Activated naive CD4-positive, alpha-beta T cell treated with anti-CD3 and anti-CD28 coated beads, Interleukin-2, amount 10 ng/mL, durations not matched to agents 7 days and 5 days (primary cell): ENCODE data around the gene SLC25A25.

Experiments
- CTCF ChIA-PET: fragments of 350-600 bp; sonication (Branson Sonifier 250); formaldehyde crosslinking; loops from one replicate; lab custom pipeline; 2021; ENCODE audit warnings: antibody characterized with exemption; lab: Charles Lee
- DNase-seq: peaks from one replicate; pipeline ENCODE4 v3.0.0-alpha.2; 2020
- H3K27ac Mint-ChIP-seq: one replicate; pipeline ENCODE4 v1.8.0; 2021; ENCODE audit warnings: mild to moderate bottlenecking, moderate library complexity, mixed read lengths
- H3K27me3 Mint-ChIP-seq: one replicate; pipeline ENCODE4 v1.8.0; 2021; ENCODE audit warnings: mild to moderate bottlenecking, mixed read lengths
- H3K36me3 Mint-ChIP-seq: one replicate; pipeline ENCODE4 v1.8.0; 2021; ENCODE audit warnings: mixed read lengths
- H3K4me1 Mint-ChIP-seq: one replicate; pipeline ENCODE4 v1.8.0; 2021; ENCODE audit warnings: mixed read lengths
- H3K4me3 Mint-ChIP-seq: one replicate; pipeline ENCODE4 v1.8.0; 2021; ENCODE audit warnings: mild to moderate bottlenecking, moderate library complexity, mixed read lengths
- H3K9me3 Mint-ChIP-seq: one replicate; pipeline ENCODE4 v1.8.0; 2021; ENCODE audit warnings: mixed read lengths

Gene SLC25A25

GRCh38 chr9:128089299-128089698 lies 21.3 kb downstream of the SLC25A25 start:
- H3K27me3 Mint-ChIP-seq: no peaks in the 10 kb centered on the region
- peaks cover 34% of the 10 kb centered on the region for H3K36me3 Mint-ChIP-seq
- H3K4me1 Mint-ChIP-seq: peaks cover 59% of the 10 kb centered on the region
- H3K4me3 Mint-ChIP-seq: no peak overlapping the region
- no peaks in the 10 kb centered on the region for H3K9me3 Mint-ChIP-seq
- DNase-seq: no peak
- no peak overlapping the region for H3K27ac Mint-ChIP-seq
- CTCF ChIA-PET: interaction anchor here (0.6 to 1.6 kb wide), 2 partner anchors 10 to 14 kb away, joined by 4 to 5 read pairs; no protein-coding TSS in a partner anchor

DNA sequence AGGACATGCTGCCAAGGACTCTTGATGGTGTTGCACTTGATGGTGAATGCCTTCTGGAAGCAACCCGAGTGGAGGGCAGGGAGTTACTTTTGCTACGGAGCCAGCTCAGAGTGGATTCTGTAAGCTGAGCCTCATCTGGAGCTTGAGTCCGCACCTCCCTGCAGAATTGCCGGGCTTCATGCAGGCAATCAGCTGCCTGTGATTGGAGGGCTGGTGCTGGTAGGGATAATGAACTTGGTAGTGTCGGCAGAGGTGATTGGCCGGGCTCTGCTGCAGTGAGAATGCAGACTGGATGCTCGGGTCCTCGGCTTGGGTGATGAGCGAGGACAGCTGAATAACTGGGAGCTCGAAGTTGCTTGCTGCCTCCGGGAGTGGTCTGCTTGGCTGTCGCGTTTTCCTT lies 23.1 kb downstream of the SLC25A25 start:
- Mint-ChIP-seq H3K27me3 (no peaks in the 10 kb centered on the region), H3K9me3 (no peaks in the 10 kb centered on the region), H3K36me3 (peaks cover 28% of the 10 kb centered on the region), H3K27ac (peak overlapping the region; percentile 52), H3K4me1 (peaks cover 65% of the 10 kb centered on the region), H3K4me3 (no peak overlapping the region)
- CTCF ChIA-PET: interaction anchor here (0.6 to 2.0 kb wide), 3 partner anchors 11 to 147 kb away, joined by 3 to 6 read pairs (median 4); no protein-coding TSS in a partner anchor
- no peak for DNase-seq

DNA sequence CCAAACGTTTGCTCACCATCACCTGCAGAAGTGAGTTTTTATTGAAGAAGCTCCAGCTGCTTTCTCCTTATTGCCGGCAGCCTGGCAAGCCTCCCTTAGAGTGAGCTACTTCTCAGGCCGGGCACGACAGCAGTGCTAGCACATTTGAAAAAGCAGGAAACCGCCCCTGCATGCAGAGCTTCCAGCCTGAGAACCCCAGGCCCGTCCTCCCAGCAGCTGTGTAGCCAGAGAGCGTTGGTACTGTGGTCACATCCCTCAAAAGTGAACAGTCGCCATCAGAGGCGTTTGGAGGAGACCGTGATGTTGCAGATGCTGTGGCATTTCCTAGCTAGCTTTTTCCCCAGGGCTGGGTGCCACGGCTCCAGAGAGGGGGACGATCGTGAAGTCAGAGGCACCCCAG lies 23.5 kb downstream of the SLC25A25 start:
- Mint-ChIP-seq H3K36me3 (peaks cover 28% of the 10 kb centered on the region), H3K27ac (peak overlapping the region; percentile 81), H3K27me3 (no peaks in the 10 kb centered on the region), H3K4me1 (peaks cover 65% of the 10 kb centered on the region), H3K4me3 (peak overlapping the region; percentile 18), H3K9me3 (no peaks in the 10 kb centered on the region)
- DNase-seq: no peak
- CTCF ChIA-PET: interaction anchor here (0.6 to 2.0 kb wide), 5 partner anchors 11 to 147 kb away, joined by 3 to 11 read pairs (median 4); no protein-coding TSS in a partner anchor

GRCh38 chr9:128092199-128092977 lies 24.4 kb downstream of the SLC25A25 start:
- H3K9me3 Mint-ChIP-seq: no peaks in the 10 kb centered on the region
- H3K4me1 Mint-ChIP-seq: peaks cover 68% of the 10 kb centered on the region
- CTCF ChIA-PET: interaction anchor here (0.9 to 2.3 kb wide), 7 partner anchors 8 to 148 kb away, joined by 3 to 11 read pairs (median 6); partner anchors contain the start of genes NAIF1 and SLC25A25
- H3K36me3 Mint-ChIP-seq: peaks cover 31% of the 10 kb centered on the region
- no peak for DNase-seq
- peak overlapping the region; percentile 91 for H3K27ac Mint-ChIP-seq
- no peak overlapping the region for H3K4me3 Mint-ChIP-seq
- no peaks in the 10 kb centered on the region for H3K27me3 Mint-ChIP-seq

- H3K36me3 Mint-ChIP-seq: peaks cover 26% of the 10 kb centered on the region
- H3K4me3 Mint-ChIP-seq: no peak overlapping the region
- CTCF ChIA-PET: interaction anchor here (0.9 to 2.3 kb wide), 8 partner anchors 8 to 149 kb away, joined by 3 to 11 read pairs (median 8); partner anchors contain the start of genes NAIF1 and SLC25A25
- no peaks in the 10 kb centered on the region for H3K27me3 Mint-ChIP-seq
- peak overlapping the region; percentile 91 for H3K27ac Mint-ChIP-seq
- DNase-seq: no peak
- H3K9me3 Mint-ChIP-seq: no peaks in the 10 kb centered on the region
- H3K4me1 Mint-ChIP-seq: peaks cover 63% of the 10 kb centered on the region
These were observed 25.0 kb downstream of the SLC25A25 start for GRCh38 chr9:128093011-128093410.

GRCh38 chr9:128094166-128094949 lies 26.3 kb downstream of the SLC25A25 start:
- peak overlapping the region; percentile 91 for H3K27ac Mint-ChIP-seq
- H3K9me3 Mint-ChIP-seq: no peaks in the 10 kb centered on the region
- CTCF ChIA-PET: interaction anchor here (1.1 to 2.3 kb wide), 6 partner anchors 8 to 152 kb away, joined by 3 to 11 read pairs (median 7); no protein-coding TSS in a partner anchor
- H3K4me3 Mint-ChIP-seq: peak overlapping the region; percentile 34
- DNase-seq: peak; percentile 86
- peaks cover 26% of the 10 kb centered on the region for H3K36me3 Mint-ChIP-seq
- H3K27me3 Mint-ChIP-seq: no peaks in the 10 kb centered on the region
- H3K4me1 Mint-ChIP-seq: peaks cover 68% of the 10 kb centered on the region

- Mint-ChIP-seq H3K4me1 (peaks cover 72% of the 10 kb centered on the region), H3K27me3 (no peaks in the 10 kb centered on the region), H3K27ac (peak overlapping the region; percentile 91), H3K9me3 (no peaks in the 10 kb centered on the region), H3K4me3 (no peak overlapping the region), H3K36me3 (peaks cover 23% of the 10 kb centered on the region)
- no peak for DNase-seq
- CTCF ChIA-PET: interaction anchor here (1.1 to 2.2 kb wide), 4 partner anchors 8 to 152 kb away, joined by 4 to 11 read pairs (median 7); no protein-coding TSS in a partner anchor
These were observed 27.0 kb downstream of the SLC25A25 start for GRCh38 chr9:128094950-128095544.

DNA sequence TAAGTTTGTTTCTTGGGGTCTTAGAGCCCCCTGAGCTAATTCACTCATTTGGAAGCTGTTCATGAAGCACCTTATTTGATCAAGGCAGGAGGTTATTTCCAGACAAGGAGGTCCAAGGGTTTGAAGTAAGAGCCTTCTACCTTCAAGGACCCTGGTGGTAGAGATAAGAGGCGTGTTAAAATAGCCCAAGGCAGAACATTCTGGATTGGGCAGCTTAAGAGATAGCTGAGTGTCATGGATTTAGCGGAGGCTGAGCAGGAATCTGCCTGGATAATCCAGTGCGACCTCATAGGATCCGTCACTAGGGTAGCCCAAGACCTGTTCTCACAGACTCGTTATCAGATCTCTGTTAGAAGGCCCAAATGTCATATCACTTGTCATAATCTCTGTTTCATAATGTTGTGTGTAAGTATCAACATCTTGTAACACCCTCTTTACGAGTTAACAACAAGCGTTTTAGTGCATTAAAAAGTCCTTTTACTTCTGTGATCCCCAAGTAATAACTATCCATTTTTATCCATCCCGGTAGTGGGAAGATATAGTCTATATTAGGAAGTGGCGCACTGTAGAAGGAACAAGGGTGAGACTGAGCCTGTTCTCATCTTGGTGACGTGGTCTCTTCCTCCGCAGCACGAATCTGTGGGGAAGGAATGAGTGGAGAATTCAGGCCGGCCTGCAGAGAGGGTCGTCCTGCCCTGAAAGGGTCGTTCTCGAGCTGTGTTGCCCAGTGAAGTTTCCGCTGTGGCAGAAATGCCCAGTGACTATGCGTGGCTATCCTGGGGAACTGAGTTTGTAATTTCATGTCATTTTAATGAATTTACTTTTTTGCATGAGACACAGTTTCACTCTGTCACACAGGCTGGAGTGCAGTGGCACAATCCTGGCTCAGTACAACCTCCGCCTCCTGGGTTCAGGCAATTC lies 28.8 kb downstream of the SLC25A25 start:
- no peaks in the 10 kb centered on the region for H3K9me3 Mint-ChIP-seq
- H3K4me1 Mint-ChIP-seq: peaks cover 73% of the 10 kb centered on the region
- CTCF ChIA-PET: interaction anchor here (4.5 kb wide), 1 partner anchor 21 kb away, joined by 14 read pairs; no protein-coding TSS in a partner anchor

DNA sequence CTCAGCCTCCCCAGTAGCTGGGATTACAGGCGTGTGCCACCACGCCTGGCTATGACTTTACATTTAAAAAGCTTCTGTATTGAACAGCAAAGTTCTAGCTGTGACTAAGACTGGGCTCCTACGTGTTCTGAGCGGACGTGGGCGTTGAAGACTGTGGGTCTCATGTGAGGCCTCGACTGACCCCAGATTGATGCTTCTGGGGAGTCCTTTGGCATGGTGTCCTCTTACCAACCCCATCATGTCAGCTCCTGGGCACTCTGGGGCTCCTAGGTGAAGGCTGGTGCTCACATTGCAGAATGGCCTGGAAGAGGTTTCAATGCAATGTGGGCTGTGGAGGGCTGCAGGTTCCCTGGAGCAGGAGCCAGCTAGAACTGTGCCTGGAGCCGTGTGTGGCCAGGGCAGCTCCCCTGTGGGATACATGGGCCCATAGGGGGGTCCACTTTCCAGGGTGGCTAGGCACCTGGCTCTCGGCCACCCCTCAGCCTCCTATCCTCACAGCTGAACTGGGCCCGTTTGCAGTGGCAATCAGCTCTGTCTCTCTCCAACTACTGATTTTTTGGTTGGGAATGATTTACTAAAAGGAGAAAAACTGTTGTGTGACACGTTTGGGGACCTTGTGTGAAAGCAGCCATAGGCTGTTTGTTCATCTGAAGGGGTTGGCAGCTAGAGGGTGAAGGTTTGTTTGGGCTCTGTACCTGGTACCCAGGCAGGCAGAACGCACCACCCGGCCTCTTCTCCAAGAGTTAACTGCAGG lies 29.7 kb downstream of the SLC25A25 start:
- Mint-ChIP-seq H3K4me3 (no peak overlapping the region), H3K4me1 (peaks cover 73% of the 10 kb centered on the region), H3K36me3 (peaks cover 33% of the 10 kb centered on the region), H3K9me3 (no peaks in the 10 kb centered on the region), H3K27ac (no peak overlapping the region), H3K27me3 (no peaks in the 10 kb centered on the region)
- CTCF ChIA-PET: interaction anchor here (1.0 to 4.5 kb wide), 4 partner anchors 20 to 63 kb away, joined by 3 to 14 read pairs (median 4); no protein-coding TSS in a partner anchor
- no peak for DNase-seq

More for the DNA sequence above, 28.8 kb downstream of the SLC25A25 start:
- no peaks in the 10 kb centered on the region for H3K27me3 Mint-ChIP-seq
- no peak overlapping the region for H3K4me3 Mint-ChIP-seq
- H3K36me3 Mint-ChIP-seq: peaks cover 26% of the 10 kb centered on the region
- DNase-seq: no peak
- H3K27ac Mint-ChIP-seq: peak overlapping the region; percentile 47

- H3K4me3 Mint-ChIP-seq: peak overlapping the region; percentile 15
- peaks cover 73% of the 10 kb centered on the region for H3K4me1 Mint-ChIP-seq
- peaks cover 39% of the 10 kb centered on the region for H3K36me3 Mint-ChIP-seq
- CTCF ChIA-PET: interaction anchor here (1.0 to 4.5 kb wide), 4 partner anchors 19 to 63 kb away, joined by 3 to 14 read pairs (median 4); no protein-coding TSS in a partner anchor
- DNase-seq: peak; percentile 62
- no peaks in the 10 kb centered on the region for H3K9me3 Mint-ChIP-seq
- H3K27me3 Mint-ChIP-seq: no peaks in the 10 kb centered on the region
- peak overlapping the region; percentile 79 for H3K27ac Mint-ChIP-seq
These were observed 30.5 kb downstream of the SLC25A25 start for GRCh38 chr9:128098297-128099230.

DNA sequence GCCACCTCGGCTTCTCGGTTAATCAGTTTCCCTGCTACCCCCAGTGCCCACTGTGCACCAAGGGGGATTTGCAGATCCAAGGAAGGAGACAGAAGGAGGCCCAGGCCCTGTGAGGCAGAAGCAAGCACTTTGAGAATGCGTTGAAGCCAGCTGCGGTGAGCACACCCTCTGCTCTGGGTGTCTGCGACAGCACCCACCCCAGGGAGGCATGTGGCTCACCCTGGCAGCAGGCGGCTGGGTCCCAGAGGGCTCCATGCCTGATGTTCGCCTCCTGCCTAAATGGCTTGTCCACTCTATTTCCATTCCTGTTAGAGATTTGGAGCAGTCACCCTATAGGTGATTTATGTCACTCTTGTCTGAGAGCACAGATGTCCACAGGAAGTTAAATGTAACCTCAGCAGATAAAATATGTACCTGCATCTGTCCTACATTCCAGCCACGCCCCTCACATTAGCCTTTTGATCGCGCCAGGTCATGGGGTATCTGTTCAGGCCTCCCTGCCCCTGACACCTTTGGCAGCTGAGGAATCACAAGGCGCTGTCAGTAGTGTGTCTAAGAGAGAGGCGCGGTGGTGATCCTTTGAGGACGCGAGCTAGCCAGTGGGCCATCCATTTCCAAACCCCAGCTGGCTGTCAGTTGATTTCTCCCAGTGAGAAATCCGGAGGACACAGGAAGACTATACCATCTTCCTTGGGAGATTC lies 31.3 kb downstream of the SLC25A25 start:
- Mint-ChIP-seq H3K27me3 (no peaks in the 10 kb centered on the region), H3K27ac (peak overlapping the region; percentile 79), H3K36me3 (peaks cover 41% of the 10 kb centered on the region), H3K4me1 (peaks cover 73% of the 10 kb centered on the region), H3K9me3 (no peaks in the 10 kb centered on the region), H3K4me3 (peak overlapping the region; percentile 15)
- CTCF ChIA-PET: interaction anchor here (1.6 to 4.5 kb wide), 3 partner anchors 18 to 157 kb away, joined by 4 to 14 read pairs (median 4); no protein-coding TSS in a partner anchor
- no peak for DNase-seq
